ENCODE data around the gene EI24.

EI24 gene

GRCh38 chr11:125579811-125580210 lies 10.5 kb downstream of the EI24 start:
- DNase-seq (ENCODE audit: low read depth): no peak

- DNase-seq (ENCODE audit: low read depth): no peak
Observed at GRCh38 chr11:125583496-125583895, 14.2 kb downstream of the EI24 start.

GRCh38 chr11:125585487-125585886 lies 16.2 kb downstream of the EI24 start:
- no peak for DNase-seq (ENCODE audit: low read depth)

GRCh38 chr11:125586623-125587022 lies 17.3 kb downstream of the EI24 start:
- no peak for DNase-seq (ENCODE audit: low read depth)

- DNase-seq (ENCODE audit: low read depth): no peak
Observed at GRCh38 chr11:125587480-125587879, 18.2 kb downstream of the EI24 start.

- DNase-seq (ENCODE audit: low read depth): no peak
Observed at GRCh38 chr11:125588505-125588904, 19.2 kb downstream of the EI24 start.

- peak; percentile 24 for DNase-seq (ENCODE audit: low read depth)
Observed at GRCh38 chr11:125591649-125592304, 22.5 kb downstream of the EI24 start.

- DNase-seq (ENCODE audit: low read depth): peak; percentile 98
Observed at GRCh38 chr11:125592305-125593113, 23.2 kb downstream of the EI24 start, which contains the start of gene STT3A. Gene STT3A (plus strand): TSS chr11:125592852. CDS start chr11:125595916, 3,064 bp downstream.

GRCh38 chr11:125593114-125593820 lies 24.0 kb downstream of the EI24 start:
- no peak for DNase-seq (ENCODE audit: low read depth)

- DNase-seq (ENCODE audit: low read depth): no peak
Observed at GRCh38 chr11:125594958-125595357, 25.7 kb downstream of the EI24 start.

- DNase-seq (ENCODE audit: low read depth): no peak
Observed at GRCh38 chr11:125600663-125601062, 31.4 kb downstream of the EI24 start.

GRCh38 chr11:125603207-125603606 lies 33.9 kb downstream of the EI24 start:
- no peak for DNase-seq (ENCODE audit: low read depth)

GRCh38 chr11:125605417-125605816 lies 36.1 kb downstream of the EI24 start:
- no peak for DNase-seq (ENCODE audit: low read depth)

GRCh38 chr11:125609545-125609944 lies 40.3 kb downstream of the EI24 start:
- no peak for DNase-seq (ENCODE audit: low read depth)

GRCh38 chr11:125618383-125618782 lies 49.1 kb downstream of the EI24 start:
- DNase-seq (ENCODE audit: low read depth): no peak

- DNase-seq (ENCODE audit: low read depth): no peak
Observed at GRCh38 chr11:125621995-125622394, 52.7 kb downstream of the EI24 start.

GRCh38 chr11:125623064-125623463 lies 53.8 kb downstream of the EI24 start:
- DNase-seq (ENCODE audit: low read depth): no peak

- DNase-seq (ENCODE audit: low read depth): no peak
Observed at GRCh38 chr11:125624756-125625213, 55.5 kb downstream of the EI24 start, which contains the start of gene CHEK1. Gene CHEK1 (plus strand): TSS chr11:125625163. CDS start chr11:125626769, 1,606 bp downstream.

- DNase-seq (ENCODE audit: low read depth): no peak
Observed at GRCh38 chr11:125625225-125625629, 56.0 kb downstream of the EI24 start.

- DNase-seq (ENCODE audit: low read depth): peak; percentile 73
Observed at GRCh38 chr11:125625630-125626287, 56.5 kb downstream of the EI24 start.

GRCh38 chr11:125626288-125626950 lies 57.1 kb downstream of the EI24 start:
- DNase-seq (ENCODE audit: low read depth): no peak

Data from activated T-cell treated with anti-CD3 and anti-CD28 coated beads for 1 hour (primary cell).